H9 (cell line): ENCODE measurements around the gene SPTLC3. TPM values are rescaled to one million over a fixed set of nuclear protein-coding genes. Genes with fewer than 3 reads are reported as not detected.

Experiments
- DNase-seq: peaks from one replicate; pipeline ENCODE4 v3.0.0-alpha.2; 2017
- H2AFZ ChIP-seq: one replicate; pipeline ENCODE4 v1.6.1; 2013; ENCODE audit warnings: mild to moderate bottlenecking, low read length, control low read depth, moderate library complexity
- H2AK5ac ChIP-seq: 2 replicates; pipeline ENCODE4 v1.6.1; 2013; ENCODE audit warnings: low read length, control low read depth, mixed read lengths; ENCODE audit not compliant: insufficient read length
- H2BK120ac ChIP-seq: one replicate; pipeline ENCODE4 v1.6.1; 2013; ENCODE audit warnings: low read depth, mild to moderate bottlenecking, low read length, control low read depth, inconsistent platforms; ENCODE audit not compliant: poor library complexity, severe bottlenecking
- H2BK12ac ChIP-seq: 2 replicates; pipeline ENCODE4 v1.6.1; 2013; ENCODE audit warnings: low read length, control low read depth, mixed read lengths, low read depth; ENCODE audit not compliant: insufficient read length
- H2BK15ac ChIP-seq: 2 replicates; pipeline ENCODE4 v1.6.1; 2013; ENCODE audit warnings: low read depth, low read length, control low read depth
- H2BK20ac ChIP-seq: one replicate; pipeline ENCODE4 v1.6.1; 2013; ENCODE audit warnings: low read depth, mild to moderate bottlenecking, low read length, control low read depth, inconsistent platforms; ENCODE audit not compliant: poor library complexity, severe bottlenecking
- H2BK5ac ChIP-seq: 2 replicates; pipeline ENCODE4 v1.6.1; 2013; ENCODE audit warnings: low read length, control low read depth, mixed read lengths; ENCODE audit not compliant: insufficient read length
- H3K14ac ChIP-seq: 2 replicates; pipeline ENCODE4 v1.6.1; 2013; ENCODE audit warnings: low read length, control low read depth; ENCODE audit not compliant: insufficient read depth
- H3K18ac ChIP-seq: 2 replicates; pipeline ENCODE4 v1.6.1; 2013; ENCODE audit warnings: low read depth, mild to moderate bottlenecking, mixed read lengths, low read length, control low read depth; ENCODE audit not compliant: insufficient read length
- H3K23ac ChIP-seq: 2 replicates; pipeline ENCODE4 v1.6.1; 2013; ENCODE audit warnings: low read length, control low read depth, mixed read lengths, low read depth; ENCODE audit not compliant: insufficient read length
- H3K23me2 ChIP-seq: 2 replicates; pipeline ENCODE4 v1.6.1; 2013; ENCODE audit warnings: low read depth, mild to moderate bottlenecking, mixed read lengths, low read length, control low read depth; ENCODE audit not compliant: insufficient read length, poor library complexity, severe bottlenecking
- H3K27ac ChIP-seq: 2 replicates; pipeline ENCODE4 v1.5.1; 2013; ENCODE audit warnings: low read length, control low read depth, mixed read lengths, low read depth; ENCODE audit not compliant: insufficient read length
- H3K27me3 ChIP-seq: 2 replicates; pipeline ENCODE4 v1.6.1; 2013; ENCODE audit warnings: low read length, control low read depth, inconsistent platforms; ENCODE audit not compliant: insufficient read depth
- H3K4ac ChIP-seq: 2 replicates; pipeline ENCODE4 v1.6.1; 2013; ENCODE audit warnings: low read depth, mild to moderate bottlenecking, control low read depth, inconsistent platforms, low read length, moderate library complexity
- H3K4me1 ChIP-seq: 2 replicates; pipeline ENCODE4 v1.6.1; 2013; ENCODE audit warnings: low read length, control low read depth, inconsistent platforms; ENCODE audit not compliant: insufficient read depth
- H3K4me2 ChIP-seq: 2 replicates; pipeline ENCODE4 v1.6.1; 2013; ENCODE audit warnings: low read length, control low read depth, mixed read lengths; ENCODE audit not compliant: insufficient read length, insufficient read depth
- H3K56ac ChIP-seq: 2 replicates; pipeline ENCODE4 v1.6.1; 2013; ENCODE audit warnings: low read depth, mild to moderate bottlenecking, mixed read lengths, low read length, control low read depth; ENCODE audit not compliant: insufficient read length
- H3K79me1 ChIP-seq: 2 replicates; pipeline ENCODE4 v1.6.1; 2013; ENCODE audit warnings: low read depth, mild to moderate bottlenecking, moderate library complexity, low read length, control low read depth, inconsistent platforms; ENCODE audit not compliant: insufficient read depth, poor library complexity, severe bottlenecking
- H3K79me2 ChIP-seq: 2 replicates; pipeline ENCODE4 v1.6.1; 2013; ENCODE audit warnings: low read length, control low read depth, inconsistent platforms; ENCODE audit not compliant: insufficient read depth
- H3K9ac ChIP-seq: 2 replicates; pipeline ENCODE4 v1.6.1; 2013; ENCODE audit warnings: low read length, control low read depth, mixed read lengths; ENCODE audit not compliant: insufficient read length; ENCODE audit errors: extremely low read depth
- H3K9me3 ChIP-seq: one replicate; pipeline ENCODE4 v1.6.1; 2013; ENCODE audit warnings: low read depth, low read length, inconsistent platforms; ENCODE audit not compliant: control insufficient read depth
- H3T11ph ChIP-seq: one replicate; pipeline ENCODE4 v1.6.1; 2013; ENCODE audit warnings: mild to moderate bottlenecking, low read length, control low read depth, inconsistent platforms
- H4K20me1 ChIP-seq: one replicate; pipeline ENCODE4 v1.6.1; 2013; ENCODE audit not compliant: control insufficient read depth, insufficient read length, insufficient read depth
- H4K5ac ChIP-seq: 2 replicates; pipeline ENCODE4 v1.6.1; 2013; ENCODE audit warnings: low read depth, mild to moderate bottlenecking, mixed read lengths, low read length, control low read depth; ENCODE audit not compliant: insufficient read length
- H4K8ac ChIP-seq: replicated peaks from 2 replicates; pipeline ENCODE4 v1.6.1; 2013; ENCODE audit warnings: low read length, control low read depth, mixed read lengths, low read depth; ENCODE audit not compliant: insufficient read length
- H4K91ac ChIP-seq: 2 replicates; pipeline ENCODE4 v1.6.1; 2013; ENCODE audit warnings: low read depth, mild to moderate bottlenecking, moderate library complexity, mixed read lengths, low read length, control low read depth; ENCODE audit not compliant: insufficient read length
- H3K27ac Mint-ChIP-seq, 3 experiments: 2 replicates in 2 of 3; 3 replicates in 1 of 3; pipeline ENCODE4 v1.8.0; 2020 to 2021; ENCODE audit warnings: mixed read lengths in 3 of 3, mild to moderate bottlenecking in 1 of 3, moderate library complexity in 1 of 3
- H3K27me3 Mint-ChIP-seq: 2 replicates; pipeline ENCODE4 v1.8.0; 2021; ENCODE audit warnings: low read depth, mild to moderate bottlenecking, moderate library complexity, mixed read lengths
- H3K36me3 Mint-ChIP-seq, 3 experiments: 2 replicates in 2 of 3; 3 replicates in 1 of 3; pipeline ENCODE4 v1.8.0; 2020 to 2021; ENCODE audit warnings: low read depth in 3 of 3, mixed read lengths in 3 of 3; ENCODE audit not compliant: insufficient read depth in 1 of 3
- H3K4me1 Mint-ChIP-seq, 2 experiments: 2 replicates each; pipeline ENCODE4 v1.8.0; 2020; ENCODE audit warnings: mixed read lengths in 2 of 2
- H3K4me3 Mint-ChIP-seq, 2 experiments: 2 replicates in 1 of 2; 3 replicates in 1 of 2; pipeline ENCODE4 v1.8.0; 2020 to 2021; ENCODE audit warnings: mild to moderate bottlenecking in 2 of 2, mixed read lengths in 2 of 2, moderate library complexity in 1 of 2
- H3K9me3 Mint-ChIP-seq, 2 experiments: 2 replicates in 1 of 2; 3 replicates in 1 of 2; pipeline ENCODE4 v1.8.0; 2020; ENCODE audit warnings: mild to moderate bottlenecking in 2 of 2, mixed read lengths in 2 of 2, moderate library complexity in 1 of 2
- WGBS: extraction: QIAGEN DNeasy Blood & Tissue Kit; methylation state at CpG from one replicate; pipeline ENCODE4 v1.1.7; 2013; ENCODE audit warnings: missing lambda C conversion rate, low lambda C conversion rate, mixed read lengths; ENCODE audit not compliant: insufficient read length; ENCODE audit errors: extremely low coverage; 5-methylcytosine and 5-hydroxymethylcytosine counted together
- total RNA-seq: library from RNA; stranded (reverse); gene quantifications from 2 replicates; pipeline ENCODE4 v1.2.1, GENCODE V29; 2021
- TF ChIP-seq, protein P1 (sequence below): fragments of 200-600 bp; sonication (generic); conservative IDR thresholded peaks from 3 replicates; pipeline ENCODE4 v1.8.0; 2021; ENCODE audit warnings: antibody characterized with exemption, mild to moderate bottlenecking

Gene SPTLC3
- total RNA-seq, 1 experiment from 2014 or later = 0.68 TPM

DNA sequence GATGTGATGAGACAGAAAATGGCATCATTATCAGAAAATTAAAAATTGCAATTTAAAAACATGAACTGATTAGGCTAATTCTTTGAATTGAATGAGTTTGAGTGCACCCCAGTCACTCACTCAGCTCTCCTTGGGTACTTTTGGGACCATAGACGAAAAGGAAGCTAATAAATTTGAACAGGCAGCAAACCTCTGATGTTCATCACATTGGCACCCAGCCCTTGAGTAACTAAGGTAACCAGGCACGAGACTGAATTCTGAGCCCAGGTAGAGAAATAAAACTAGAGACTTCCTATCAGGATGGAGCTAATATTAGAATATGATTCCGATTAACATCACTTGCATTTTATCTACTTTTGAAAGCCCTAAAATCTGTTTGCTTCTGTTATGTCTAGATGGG is 131.4 kb downstream of the SPTLC3 start:
- H2BK20ac ChIP-seq = no peak overlapping the region

More for the DNA sequence above, 131.4 kb downstream of the SPTLC3 start:
- no peak overlapping the region for H2BK15ac ChIP-seq
- no peak overlapping the region for H2BK12ac ChIP-seq
- DNase-seq = no peak
- H3K4me1 ChIP-seq = no peaks in the 10 kb centered on the region
- WGBS = no CpG with 5 or more reads among the region's 3 CpGs
- H2BK120ac ChIP-seq = no peak overlapping the region
- no peak overlapping the region for H2AK5ac ChIP-seq
- no peak overlapping the region for H3K4me2 ChIP-seq
- no peaks in the 10 kb centered on the region for H3K79me2 ChIP-seq
- H3K23ac ChIP-seq = no peak overlapping the region
- no peak overlapping the region for H3K4ac ChIP-seq
- H3K9me3 ChIP-seq = no peaks in the 10 kb centered on the region
- H3K27me3 Mint-ChIP-seq = no peaks in the 10 kb centered on the region; the same call in 1 of the 2 replicates
- no peak overlapping the region for H3K9ac ChIP-seq
- no peak overlapping the region for H3T11ph ChIP-seq
- no peaks in the 10 kb centered on the region for H3K27me3 ChIP-seq
- no peak overlapping the region for H2AFZ ChIP-seq
- no peak overlapping the region for H3K27ac Mint-ChIP-seq
- no peaks in the 10 kb centered on the region for H4K20me1 ChIP-seq
- H3K18ac ChIP-seq = no peak overlapping the region
- no peak overlapping the region for H3K56ac ChIP-seq
- TF ChIP-seq, protein P1, sequence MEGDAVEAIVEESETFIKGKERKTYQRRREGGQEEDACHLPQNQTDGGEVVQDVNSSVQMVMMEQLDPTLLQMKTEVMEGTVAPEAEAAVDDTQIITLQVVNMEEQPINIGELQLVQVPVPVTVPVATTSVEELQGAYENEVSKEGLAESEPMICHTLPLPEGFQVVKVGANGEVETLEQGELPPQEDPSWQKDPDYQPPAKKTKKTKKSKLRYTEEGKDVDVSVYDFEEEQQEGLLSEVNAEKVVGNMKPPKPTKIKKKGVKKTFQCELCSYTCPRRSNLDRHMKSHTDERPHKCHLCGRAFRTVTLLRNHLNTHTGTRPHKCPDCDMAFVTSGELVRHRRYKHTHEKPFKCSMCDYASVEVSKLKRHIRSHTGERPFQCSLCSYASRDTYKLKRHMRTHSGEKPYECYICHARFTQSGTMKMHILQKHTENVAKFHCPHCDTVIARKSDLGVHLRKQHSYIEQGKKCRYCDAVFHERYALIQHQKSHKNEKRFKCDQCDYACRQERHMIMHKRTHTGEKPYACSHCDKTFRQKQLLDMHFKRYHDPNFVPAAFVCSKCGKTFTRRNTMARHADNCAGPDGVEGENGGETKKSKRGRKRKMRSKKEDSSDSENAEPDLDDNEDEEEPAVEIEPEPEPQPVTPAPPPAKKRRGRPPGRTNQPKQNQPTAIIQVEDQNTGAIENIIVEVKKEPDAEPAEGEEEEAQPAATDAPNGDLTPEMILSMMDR = no peak
- H3K27ac ChIP-seq = no peak overlapping the region
- H3K9me3 Mint-ChIP-seq = no peaks in the 10 kb centered on the region; a peak in 1 of 5 replicates
- no peaks in the 10 kb centered on the region for H3K23me2 ChIP-seq
- no peak overlapping the region for H4K5ac ChIP-seq
- no peak overlapping the region for H4K8ac ChIP-seq
- H2BK5ac ChIP-seq = no peak overlapping the region
- H4K91ac ChIP-seq = no peak overlapping the region
- H3K4me1 Mint-ChIP-seq = 0 out of 4 replicates have a peak, but pooled peaks cover 0 to 3% of the 10 kb centered on the region in 2 experiments
- H3K14ac ChIP-seq = no peak overlapping the region
- no peaks in the 10 kb centered on the region for H3K36me3 Mint-ChIP-seq
- no peaks in the 10 kb centered on the region for H3K79me1 ChIP-seq
- no peak overlapping the region for H3K4me3 Mint-ChIP-seq
